Putamen (tissue), 1 donor: ENCODE data around the gene NPPC.
A peak's percentile ranks its signal among the peaks of the same experiment; 100 is the strongest.

Experiments used
- DNase-seq: peaks from one replicate; pipeline ENCODE4 v3.0.0-alpha.2; 2016; ENCODE audit warnings: low spot score

The NPPC gene

GRCh38 chr2:231935207-231935524 is 9.0 kb upstream of the NPPC start:
- no peak for DNase-seq

DNA sequence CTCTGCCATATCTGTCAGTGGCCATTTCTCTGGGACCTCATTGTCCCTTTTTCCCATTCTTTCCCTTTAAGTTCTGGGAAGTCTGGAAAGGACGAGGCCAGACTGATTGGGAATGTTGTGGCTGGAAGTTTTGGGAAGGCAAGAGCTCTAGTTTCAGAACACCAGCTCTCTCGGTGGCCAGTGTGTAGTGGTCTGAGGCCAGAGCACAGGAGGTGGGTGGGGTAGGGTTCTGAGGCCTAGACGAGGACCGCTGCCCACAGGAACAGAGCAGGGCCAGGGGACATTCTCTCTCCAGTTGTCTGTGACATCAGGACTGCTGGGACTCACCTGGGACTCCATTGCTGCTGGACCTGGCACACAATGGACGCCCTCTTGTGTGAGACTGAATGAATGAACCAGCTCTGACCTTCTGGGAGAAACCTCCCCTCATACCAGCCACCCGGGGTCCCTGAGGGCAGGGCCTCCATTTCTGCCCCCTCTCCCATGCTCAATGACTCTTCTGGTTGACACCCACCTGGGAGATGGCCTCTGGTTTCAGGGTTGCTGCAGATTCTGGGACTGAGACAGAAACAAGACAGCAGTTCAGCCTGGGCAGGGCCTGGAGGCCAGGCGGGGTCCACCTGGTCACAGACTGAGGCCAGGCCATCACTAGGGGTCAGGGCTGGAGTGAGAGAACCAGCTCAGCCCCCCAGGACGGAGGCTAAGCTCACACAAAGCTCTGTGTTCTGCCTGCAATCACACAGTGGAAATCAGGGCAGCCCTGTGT is 8.4 kb upstream of the NPPC start:
- no peak for DNase-seq

GRCh38 chr2:231933916-231934401 is 7.8 kb upstream of the NPPC start:
- DNase-seq = no peak

DNA sequence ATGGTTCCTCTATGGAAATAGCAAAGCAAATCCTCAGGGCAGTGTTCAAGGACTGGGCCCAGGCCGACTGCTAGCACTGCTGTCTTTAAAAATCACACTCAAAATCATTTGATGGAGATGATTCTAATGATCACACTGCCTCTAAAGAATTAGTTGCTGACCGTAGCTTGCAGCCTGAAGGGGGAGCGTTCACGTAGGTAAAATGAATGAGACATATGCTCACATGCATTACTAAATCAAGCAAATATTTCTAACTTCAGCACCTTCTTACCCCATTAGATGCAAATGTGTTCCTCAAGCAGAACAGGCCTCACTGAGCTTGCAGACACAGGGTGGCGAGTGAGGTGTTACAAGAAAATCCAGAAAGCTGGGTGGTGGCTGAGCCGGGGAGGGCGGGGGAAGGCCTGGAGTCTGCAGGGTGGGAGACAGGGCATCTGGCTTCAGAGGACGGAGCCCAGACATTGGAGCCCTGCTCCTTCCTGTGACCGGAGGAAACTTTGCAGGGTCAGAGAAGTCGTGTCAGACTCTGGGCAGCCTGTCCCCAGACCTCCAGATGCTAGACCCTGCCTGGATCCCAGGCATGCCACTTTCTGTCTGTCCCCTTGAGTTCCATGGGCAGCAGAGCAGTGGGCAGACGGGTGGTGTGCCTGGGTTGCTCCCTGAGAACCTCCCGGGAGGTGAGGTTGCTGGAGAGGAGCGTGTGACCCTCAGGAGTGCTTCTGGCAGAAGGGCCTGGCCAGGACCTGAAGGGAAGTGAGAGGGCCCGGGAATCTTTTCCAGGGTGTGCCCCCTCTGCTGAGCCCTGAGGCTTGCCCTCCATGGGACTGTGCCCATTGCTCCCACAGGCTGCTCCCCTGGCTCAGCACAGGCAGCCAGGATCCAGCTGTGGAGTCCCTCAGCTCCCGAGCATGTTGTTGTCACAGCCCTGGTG is 7.1 kb upstream of the NPPC start:
- DNase-seq = no peak

DNA sequence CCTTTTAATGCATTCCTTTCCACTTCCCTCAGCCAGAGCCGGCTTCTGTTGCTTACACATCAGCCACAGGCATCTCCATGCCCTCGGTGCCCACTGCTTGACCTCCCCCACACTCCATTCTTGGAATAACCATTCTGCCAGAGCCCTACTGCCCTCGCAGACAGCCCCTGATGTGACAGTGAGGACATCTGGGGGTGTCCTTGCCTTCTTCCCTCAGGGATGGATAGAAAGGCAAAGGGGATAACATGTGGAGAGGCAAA is 6.4 kb upstream of the NPPC start:
- DNase-seq = no peak

DNA sequence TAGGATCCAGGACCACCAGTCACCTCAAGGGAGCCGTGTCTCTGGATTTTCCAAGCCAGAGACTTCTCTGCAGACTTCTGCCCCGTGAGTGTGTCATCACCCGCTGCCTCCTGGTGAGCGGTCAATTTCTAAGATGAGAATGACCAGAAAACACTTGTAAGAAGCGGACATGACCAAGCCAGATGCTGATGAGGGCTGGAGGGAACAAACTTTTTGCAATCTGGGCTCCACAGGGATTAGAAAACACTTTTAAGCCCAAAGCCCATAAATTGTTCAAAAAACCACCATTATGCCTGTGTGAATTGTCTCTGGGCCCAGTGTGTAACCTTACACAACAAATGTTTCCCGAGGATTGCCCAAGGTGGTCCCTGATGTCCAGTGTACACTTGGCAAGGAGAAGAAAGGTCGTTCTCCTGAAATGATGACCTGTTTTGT is 5.3 kb upstream of the NPPC start:
- DNase-seq = no peak

DNA sequence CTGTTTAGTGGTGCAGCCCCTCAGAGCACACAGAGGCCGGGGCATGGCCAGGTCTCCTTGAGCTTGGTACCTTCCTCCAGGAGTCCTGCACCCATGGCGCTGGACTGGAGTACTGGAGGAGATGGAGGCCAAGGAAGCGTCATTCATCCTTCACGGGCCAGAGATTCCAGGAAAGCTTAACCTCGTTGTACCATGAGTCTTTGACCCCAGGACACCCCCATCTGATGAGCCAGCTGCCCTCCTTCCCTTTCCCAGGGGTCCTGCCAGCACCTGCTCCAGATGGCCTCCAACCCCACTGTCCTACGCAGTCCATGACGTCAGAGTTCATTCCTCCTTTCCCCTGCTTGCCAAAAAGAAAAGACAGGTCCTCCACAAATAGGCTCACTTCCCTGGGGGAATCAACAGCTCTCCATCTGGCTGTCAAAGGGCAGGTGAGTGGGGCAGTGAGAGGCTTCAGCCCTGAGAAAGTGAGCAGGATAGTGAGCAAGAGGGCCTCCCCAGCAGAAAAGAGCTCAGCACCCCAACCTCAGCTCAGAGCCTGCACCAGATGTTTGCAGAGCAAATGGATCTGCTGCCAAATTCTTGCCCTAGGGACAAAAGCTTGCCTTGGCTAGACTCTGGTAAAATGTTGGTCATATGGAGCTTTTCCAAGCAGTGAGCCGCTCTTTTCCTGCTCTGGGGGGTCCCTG is 4.5 kb upstream of the NPPC start:
- no peak for DNase-seq

GRCh38 chr2:231929961-231930592 is 3.9 kb upstream of the NPPC start:
- no peak for DNase-seq

- DNase-seq = no peak
Observed at GRCh38 chr2:231928901-231929725, 2.9 kb upstream of the NPPC start.

DNA sequence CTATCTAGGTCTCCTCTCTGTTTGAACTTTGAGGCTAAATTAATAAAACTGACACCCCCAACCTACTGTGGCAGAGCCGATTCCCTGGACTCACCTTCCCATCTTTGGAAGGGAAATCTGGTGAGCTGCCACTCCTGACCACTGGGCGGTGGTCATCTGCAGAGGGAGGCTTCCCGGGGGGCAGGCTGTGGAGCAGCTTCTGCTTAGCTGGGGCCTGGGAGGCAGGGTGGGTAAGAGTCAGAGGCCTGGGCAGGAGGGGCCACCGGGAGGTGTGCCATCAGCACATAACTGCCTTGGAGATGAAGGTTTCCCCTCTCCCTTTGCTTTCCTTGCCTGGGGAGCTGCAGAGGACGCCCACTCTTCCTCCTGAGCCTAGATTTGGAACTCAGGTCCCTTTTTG is 2.3 kb upstream of the NPPC start:
- no peak for DNase-seq

- no peak for DNase-seq
Observed at GRCh38 chr2:231927566-231927890, 1.3 kb upstream of the NPPC start.

DNA sequence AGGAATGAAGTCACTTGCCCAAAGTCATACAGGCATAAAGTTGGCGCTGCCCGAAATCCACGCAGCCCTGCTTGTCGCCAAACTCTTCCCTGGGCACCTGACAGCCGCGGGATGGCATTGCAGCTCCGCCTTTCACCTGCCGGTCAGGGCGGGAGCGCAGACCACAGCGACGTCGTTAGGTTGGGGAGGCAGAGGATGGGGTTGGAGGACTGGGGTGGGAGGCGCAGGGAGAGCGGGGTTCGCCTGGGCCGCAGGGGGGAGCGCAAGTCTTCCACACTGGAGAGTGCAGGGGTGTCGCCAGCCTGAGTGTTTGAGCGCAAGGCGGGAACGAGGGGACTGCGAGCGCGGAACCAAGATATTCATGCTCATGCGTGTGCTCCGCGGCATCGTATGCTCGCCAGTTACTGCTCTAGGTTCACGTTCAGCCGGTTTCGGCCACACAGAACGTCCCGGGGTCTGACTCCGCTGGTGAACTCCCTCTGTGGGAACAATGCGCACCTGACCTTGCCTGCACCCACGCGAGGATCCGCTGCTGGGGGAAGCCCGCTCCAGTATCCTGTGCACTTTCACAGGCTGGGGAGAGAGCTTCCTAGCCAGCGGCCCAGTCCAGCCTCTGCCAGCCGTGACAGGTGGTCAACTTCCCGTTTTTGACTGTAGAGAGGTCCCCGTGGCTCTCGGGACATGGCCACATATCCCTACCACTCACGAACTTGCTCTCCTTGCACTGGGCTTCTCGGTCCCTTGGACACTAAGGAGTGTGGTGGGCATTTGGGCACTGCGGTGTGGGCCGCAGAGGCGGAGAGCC is 767 bp upstream of the NPPC start:
- DNase-seq = peak; percentile 43

DNA sequence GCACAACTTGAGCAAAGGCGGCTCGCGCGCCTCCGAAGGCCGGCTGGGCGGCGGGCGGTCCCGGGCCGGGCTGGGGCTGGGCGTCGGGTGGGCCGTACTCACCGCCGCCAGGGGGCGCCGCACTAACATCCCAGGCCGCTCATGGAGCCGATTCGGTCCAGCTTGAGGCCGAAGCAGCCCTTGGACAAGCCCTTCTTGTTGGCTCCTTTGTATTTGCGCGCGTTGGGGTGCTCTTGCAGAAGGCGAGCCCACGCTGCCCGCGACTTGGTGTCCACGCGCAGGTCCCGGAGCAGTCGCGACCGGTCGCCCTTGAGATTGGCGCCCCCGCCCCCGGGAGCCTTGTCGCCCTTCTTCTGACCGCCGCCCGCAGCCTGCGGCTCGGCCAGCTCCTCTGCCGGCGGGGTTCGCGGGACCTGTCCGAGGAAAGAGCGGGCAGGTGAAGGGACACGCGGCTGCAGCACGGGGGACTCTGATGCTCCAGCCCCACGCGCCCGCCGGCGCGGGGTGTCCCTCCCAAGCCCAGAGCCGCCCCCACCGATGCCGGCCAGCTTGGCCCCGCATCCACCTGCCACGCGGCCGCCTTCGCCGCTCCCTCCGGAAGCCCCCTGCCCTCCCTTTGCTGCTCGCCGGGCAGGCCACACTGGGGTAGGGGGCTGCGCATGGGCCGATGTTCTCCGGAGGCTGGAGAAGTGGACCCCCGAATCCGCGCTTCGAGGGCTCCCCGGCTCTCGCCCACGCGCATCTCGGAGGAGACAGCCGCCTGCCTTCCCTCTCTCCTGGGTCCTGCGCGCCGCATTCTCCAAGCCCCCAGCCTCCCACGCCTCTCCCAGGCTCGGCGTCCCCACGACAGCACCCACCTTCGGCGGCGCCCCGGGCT is 655 bp downstream of the NPPC start:
- DNase-seq = peak; percentile 83

DNA sequence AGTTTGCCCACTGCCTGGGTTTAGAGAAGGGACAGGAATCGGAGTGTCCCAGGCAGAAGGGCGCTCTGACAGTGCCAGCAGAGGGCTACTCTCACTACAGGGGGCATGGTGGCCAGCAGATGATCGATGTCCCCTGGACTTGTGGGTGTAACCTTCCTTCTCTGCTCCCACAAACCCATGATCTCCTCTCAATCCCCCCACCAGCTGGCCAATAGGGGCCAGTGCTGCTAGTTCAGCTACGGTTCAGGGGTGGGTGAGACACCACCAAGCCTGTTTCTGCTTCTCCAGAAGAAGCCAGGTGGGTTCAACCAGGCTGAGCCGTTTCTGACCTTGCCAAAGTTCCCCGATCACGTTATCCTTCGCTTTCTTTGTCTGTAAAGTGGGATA is 1.3 kb downstream of the NPPC start:
- DNase-seq = no peak

GRCh38 chr2:231923951-231924888 is 2.0 kb downstream of the NPPC start:
- no peak for DNase-seq

GRCh38 chr2:231923010-231923344 is 3.2 kb downstream of the NPPC start:
- DNase-seq = no peak

- no peak for DNase-seq
Observed at GRCh38 chr2:231922311-231923009, 3.7 kb downstream of the NPPC start.

- DNase-seq = no peak
Observed at GRCh38 chr2:231920795-231921194, 5.4 kb downstream of the NPPC start.
